GM19193 (cell line): ENCODE results near the gene SMAD2.

Source experiments
- POLR2A ChIP-seq: IDR thresholded peaks from 4 replicates; pipeline ENCODE4 v1.6.1; 2011; ENCODE audit not compliant: insufficient read depth, insufficient read length; ENCODE audit errors: extremely low read depth

Gene SMAD2

DNA sequence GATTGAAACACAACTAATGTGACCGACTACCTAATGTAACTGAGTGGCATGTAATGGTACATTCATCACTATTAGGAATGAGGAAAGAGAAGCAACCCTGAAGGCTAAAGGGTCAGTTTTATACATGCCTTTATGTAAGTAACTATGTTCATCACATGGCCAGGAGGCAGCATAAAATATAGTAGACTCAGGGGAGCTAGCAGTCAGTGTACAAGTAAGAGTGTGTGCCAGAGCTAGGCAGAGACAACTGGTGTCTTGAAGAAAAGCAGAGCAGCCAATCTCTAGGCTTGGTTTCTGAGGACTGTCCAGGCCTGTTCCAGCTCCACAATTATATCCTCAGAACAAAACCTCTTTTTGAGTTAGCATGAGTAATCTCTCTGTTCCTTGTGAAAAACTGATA lies 18.1 kb downstream of the SMAD2 start:
- TF ChIP-seq POLR2A, result no peak

DNA sequence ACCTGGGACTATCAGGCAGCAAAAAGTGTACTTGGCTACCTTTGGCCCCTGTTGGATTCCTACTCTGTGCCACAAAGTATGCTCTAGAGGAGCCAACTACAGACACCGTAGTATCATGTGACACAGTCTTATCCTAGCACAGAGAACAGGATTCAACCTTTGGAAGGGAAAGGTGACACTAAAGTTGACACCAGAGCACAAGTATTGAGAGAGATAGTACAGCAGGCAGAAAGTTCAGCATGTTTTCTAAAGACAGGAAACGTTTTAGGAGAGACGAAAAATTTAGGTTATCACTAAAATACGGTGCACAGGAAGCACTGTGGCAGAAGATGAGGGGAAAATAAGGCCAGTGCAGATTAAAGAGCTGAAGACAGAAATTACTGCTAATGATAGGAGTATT lies 18.6 kb downstream of the SMAD2 start:
- TF ChIP-seq POLR2A, result no peak

DNA sequence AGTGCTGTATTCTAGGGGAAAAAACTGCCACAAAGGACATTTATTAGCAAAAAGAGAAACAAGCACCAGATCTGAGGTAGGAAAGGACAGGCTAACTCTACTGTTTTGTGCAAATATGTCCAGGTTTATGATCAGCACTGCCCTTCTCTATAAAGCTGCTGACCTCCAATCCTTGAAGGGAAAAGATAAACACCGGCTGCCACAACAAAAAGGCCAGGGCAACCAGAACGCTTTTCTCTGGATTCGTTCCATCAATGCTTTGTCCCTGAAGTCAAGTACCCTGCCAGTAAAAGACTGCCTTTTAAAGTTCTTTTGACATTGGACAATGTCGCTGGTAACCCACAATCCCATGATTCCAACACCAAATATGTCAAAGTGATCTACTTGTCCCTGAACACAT lies 21.0 kb downstream of the SMAD2 start:
- TF ChIP-seq POLR2A, result no peak

DNA sequence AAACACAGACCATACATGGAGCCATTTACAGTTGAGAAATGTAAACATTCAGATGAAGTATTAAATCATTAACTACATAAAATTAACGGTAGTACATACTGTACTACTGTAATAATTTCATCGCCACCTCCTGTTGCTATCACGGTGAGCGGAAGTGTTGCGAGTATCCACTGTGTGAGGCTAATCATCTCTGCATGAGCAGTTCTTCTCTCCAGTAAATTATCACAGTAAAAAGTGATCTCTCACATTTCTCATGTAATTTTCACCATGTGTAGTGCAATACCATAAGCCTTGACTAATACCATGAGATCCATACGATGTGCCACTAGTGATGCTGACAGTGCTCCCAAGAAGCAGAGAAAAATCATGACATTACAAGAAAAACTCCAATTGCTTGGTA lies 21.9 kb downstream of the SMAD2 start:
- no peak for TF ChIP-seq POLR2A

DNA sequence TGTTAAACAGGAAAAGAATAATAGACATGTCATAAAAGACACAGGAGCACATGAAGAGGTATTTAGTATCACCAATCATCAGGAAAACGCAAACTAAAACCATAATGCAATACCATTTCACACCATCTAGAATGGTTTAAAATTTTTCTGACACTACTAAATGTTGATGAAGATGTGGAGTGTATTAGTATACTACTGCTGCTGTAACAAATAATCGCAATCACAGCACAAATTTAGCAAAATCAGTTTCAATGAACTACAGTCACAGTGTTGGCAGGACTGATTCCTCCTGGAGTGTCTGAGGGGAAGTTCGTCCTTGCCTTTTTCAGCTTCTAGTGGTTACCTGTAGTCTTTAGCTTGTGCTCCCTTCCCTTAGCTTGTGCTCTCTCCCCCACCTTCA lies 24.1 kb downstream of the SMAD2 start:
- TF ChIP-seq POLR2A, result no peak

DNA sequence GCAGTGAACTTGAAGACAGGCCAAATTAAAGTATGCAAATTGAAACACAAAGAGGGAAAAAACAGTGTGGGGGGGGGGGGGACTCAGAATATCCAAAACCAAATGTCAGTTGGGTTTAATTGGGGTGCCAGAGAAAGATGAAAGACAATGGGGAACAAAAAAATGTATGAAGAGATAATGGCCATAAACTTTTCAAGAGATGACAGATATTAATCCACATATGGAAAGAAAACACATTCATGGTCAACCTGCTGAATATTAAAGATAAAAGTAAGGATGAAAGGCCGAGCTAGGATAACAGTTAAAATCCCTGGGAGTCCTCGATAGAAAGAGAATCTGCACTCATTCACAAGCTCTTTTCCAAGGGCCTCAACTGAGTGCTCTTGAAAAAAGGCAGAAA lies 26.6 kb downstream of the SMAD2 start:
- TF ChIP-seq POLR2A, result no peak

DNA sequence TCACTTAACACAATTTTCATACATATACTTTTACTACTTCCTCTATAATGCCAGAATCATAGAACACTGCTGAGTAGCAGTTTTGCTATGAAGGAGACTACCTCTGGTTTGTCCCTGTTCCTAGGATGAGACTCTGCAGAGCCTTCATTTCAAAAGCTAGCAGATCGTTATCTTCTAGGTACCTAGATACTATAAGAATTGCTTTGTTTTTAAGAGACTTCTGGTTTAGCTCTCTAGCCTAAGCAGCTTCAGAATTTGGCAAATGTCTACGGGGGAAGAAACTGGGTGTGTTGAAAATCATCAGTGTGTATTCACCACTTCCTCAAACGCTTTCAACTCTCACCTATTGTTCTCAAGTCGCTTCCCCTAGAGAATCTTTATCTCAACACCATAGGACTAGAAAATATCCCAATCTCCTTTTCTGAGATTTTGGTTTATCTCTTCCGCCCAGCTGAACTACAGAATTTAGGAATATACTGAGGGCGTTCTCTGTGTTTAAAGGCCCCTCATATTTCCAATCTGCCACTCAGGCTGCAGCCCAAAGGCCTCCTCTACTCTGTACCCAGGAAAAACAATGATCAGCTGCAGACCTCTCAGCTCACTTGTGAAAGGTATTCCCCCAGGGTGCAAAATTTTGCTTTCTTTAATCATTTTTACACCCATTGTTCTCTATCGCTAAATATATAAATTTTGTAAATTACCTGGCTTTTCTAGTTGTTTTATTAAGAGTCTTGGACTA lies 28.7 kb downstream of the SMAD2 start:
- TF ChIP-seq POLR2A, result no peak

- no peak for TF ChIP-seq POLR2A
These were observed 31.2 kb downstream of the SMAD2 start for GRCh38 chr18:47899107-47899840.

DNA sequence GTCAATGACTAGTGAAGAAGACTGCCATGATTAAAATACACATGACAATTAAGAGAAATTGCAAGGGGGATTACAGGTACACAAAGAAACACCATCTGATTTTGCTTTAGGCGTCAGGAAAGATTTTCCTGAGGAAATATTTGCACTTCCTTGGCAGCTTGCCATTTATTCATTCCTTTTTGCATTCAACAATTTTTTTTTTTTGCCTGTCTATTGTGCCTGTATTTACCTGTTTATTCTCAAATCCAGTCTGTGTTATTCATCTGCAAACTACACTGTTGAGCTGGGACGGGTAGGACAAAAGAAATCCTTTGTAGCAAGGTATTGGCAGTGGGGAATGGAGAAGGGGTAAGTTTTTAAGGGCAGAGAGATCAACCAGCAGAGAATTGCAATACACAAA lies 31.8 kb downstream of the SMAD2 start:
- TF ChIP-seq POLR2A, result no peak

GRCh38 chr18:47898055-47898454 lies 32.4 kb downstream of the SMAD2 start:
- no peak for TF ChIP-seq POLR2A

DNA sequence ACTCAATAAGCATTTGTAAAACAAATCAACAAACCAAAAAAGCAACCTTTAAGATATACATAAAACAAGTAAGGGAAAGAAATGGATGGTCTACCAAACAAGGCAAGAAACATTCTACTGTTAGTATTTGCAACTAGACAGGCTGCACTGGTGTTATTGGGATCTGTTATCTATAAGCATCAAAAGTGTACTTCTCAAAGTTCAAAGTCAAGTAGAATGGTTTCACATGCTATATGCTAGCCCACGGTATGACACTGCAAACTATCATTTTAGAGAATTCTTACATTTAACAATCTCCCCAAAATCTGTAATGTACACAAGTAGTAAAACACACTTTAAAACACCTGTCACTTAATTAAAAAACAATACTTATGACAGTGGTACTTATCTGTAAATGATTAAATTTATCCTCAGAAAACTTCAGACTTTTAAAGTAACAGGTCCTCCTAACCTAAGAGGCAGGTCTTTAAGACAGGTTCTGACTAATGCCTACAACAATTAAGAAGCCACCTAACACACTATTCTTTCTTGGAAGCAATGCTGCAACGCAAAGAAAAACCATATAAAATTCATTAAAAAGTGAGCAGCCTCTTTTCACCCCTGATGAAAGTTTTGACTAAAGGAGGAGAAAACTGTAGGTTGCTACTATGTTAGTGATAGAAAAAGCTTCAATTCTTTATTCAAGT lies 34.8 kb downstream of the SMAD2 start:
- no peak for TF ChIP-seq POLR2A

GRCh38 chr18:47893939-47894699 lies 36.3 kb downstream of the SMAD2 start:
- no peak for TF ChIP-seq POLR2A

DNA sequence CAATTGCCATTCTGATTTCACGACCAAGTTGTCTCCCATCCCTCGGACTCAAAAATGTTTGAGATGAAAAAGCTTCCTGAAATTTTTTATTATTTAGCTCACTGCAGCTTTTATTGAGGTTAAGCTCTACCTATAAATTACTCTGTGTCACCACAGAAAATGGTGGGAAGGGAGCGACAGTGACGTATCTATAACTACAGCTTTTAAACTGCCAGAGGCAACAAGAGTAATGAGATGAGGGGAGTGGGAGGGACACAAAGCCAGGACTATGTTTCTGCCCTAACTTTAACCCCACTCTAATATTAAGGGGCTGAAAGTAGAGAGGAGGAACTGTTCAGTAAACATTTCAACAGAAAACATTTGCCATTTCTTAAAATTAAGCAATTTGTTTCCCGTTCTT lies 37.4 kb downstream of the SMAD2 start:
- no peak for TF ChIP-seq POLR2A

DNA sequence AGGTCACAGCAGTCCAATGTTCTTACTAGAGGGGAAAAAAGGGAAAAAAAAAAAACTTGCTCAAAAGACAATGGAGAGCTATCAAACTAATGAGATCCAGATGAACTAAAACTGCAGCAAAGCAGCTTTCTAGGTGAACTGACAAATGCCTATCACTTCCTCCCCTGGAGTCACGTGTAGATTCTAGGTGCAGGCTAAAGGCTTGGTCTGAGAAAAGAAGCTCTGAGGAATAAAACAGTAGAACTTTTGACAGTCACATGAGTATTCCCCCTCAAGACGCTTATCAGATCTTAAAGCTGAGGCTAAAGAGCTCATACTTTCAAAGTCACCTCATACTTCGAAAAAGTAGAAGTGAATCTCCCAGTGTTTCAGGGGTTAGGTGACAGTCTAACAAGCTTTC lies 42.3 kb downstream of the SMAD2 start:
- TF ChIP-seq POLR2A, result no peak

DNA sequence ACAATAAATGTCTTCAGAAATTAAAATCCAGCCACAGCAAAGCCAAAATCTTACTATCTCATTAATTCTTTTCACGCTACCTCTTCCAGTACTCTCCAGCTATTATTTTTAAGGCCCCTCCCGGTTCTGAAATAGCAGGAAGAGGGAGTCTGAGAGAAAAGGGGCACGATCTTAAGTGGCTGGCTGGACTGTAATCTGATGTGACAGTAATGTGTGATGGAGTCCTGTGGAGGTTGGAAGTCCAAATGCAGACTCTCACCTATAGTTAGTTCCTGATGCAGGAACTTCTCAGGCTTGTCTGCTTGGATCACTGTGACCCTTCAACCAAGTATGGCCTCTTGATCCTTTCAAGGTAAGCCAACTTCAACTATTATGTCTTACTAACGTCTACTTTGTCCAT lies 43.2 kb downstream of the SMAD2 start:
- no peak for TF ChIP-seq POLR2A

DNA sequence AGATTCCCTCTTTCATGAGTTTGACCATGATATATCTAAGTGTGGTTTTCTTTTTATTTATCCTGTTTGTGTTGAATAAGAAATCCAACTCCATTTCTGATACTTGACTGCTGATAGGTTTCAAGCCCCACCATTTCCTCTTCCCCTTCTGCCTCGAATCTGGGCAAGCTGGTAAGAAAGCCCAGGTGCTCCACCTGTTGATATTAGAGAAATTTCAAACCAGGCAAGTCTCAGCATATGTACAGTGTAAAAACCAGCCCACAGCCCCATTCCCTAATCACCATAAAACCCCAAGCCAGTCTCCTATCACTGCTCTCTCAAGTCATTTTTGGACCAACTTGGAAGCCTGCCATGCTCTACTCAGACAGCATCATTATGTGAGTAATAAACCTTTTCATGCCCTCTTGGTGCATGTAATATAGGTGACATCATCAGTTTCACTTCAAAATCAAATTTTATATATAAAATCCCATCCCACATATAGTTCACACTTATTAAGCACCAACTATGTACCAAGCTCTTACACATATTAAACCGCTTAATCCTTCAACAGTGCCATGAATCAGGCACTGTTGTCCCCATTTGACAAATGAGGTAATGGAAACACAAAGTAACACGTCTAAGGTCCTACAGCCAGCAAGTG lies 46.6 kb downstream of the SMAD2 start:
- no peak for TF ChIP-seq POLR2A

DNA sequence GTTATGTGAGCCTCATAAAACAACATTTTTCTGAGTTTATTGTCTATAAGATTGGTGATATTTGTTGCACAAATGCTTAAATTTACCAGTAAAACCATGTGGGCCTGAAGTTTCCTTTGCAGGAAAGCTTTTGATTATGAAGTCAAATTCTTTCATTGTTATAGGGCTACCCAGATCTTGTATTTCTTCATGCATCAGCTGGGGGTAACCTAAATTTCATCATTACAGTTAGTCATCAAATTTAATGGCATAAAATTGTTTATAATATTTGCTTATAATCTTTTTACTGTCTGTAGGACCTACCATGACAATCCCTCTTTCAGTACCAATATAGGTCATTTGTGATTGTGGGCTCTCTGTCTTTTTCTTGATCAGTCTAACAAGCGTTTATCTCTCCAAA lies 47.8 kb downstream of the SMAD2 start:
- no peak for TF ChIP-seq POLR2A
